DMS153 treated with DMSO at 0.1 percent for 48 hours (cell line): ENCODE results near the gene ITGB5.

Source experiments
- DNase-seq: peaks from one replicate; lab custom pipeline; 2025; ENCODE audit not compliant: unreplicated experiment; lab: John Stamatoyannopoulos, UW

ITGB5 gene

GRCh38 chr3:124887177-124887931, at the start of gene ITGB5:
Gene ITGB5 (minus strand): TSS chr3:124887365. CDS start chr3:124887000, 365 bp downstream.
- DNase-seq: peak; percentile 2

GRCh38 chr3:124935794-124936542, 48.8 kb upstream of the ITGB5 start:
- DNase-seq: no peak

- no peak for DNase-seq
Measured at GRCh38 chr3:124935264-124935663, 48.1 kb upstream of the ITGB5 start.

GRCh38 chr3:124934577-124934976, 47.4 kb upstream of the ITGB5 start, which contains the start of gene MUC13:
Gene MUC13 (minus strand): TSS chr3:124934751. CDS start chr3:124934712, 39 bp downstream.
- no peak for DNase-seq

GRCh38 chr3:124928333-124929202, 41.4 kb upstream of the ITGB5 start:
- peak; percentile 30 for DNase-seq

GRCh38 chr3:124927574-124928045, 40.4 kb upstream of the ITGB5 start:
- DNase-seq: no peak

GRCh38 chr3:124926426-124927101, 39.4 kb upstream of the ITGB5 start:
- no peak for DNase-seq

GRCh38 chr3:124924741-124925140, 37.6 kb upstream of the ITGB5 start:
- no peak for DNase-seq

- DNase-seq: no peak
Measured at GRCh38 chr3:124923833-124924232, 36.7 kb upstream of the ITGB5 start.

GRCh38 chr3:124920718-124921117, 33.6 kb upstream of the ITGB5 start:
- DNase-seq: no peak

- no peak for DNase-seq
Measured at GRCh38 chr3:124919756-124920155, 32.6 kb upstream of the ITGB5 start.

GRCh38 chr3:124918524-124918923, 31.4 kb upstream of the ITGB5 start:
- no peak for DNase-seq

GRCh38 chr3:124916837-124917409, 29.8 kb upstream of the ITGB5 start:
- DNase-seq: no peak

GRCh38 chr3:124915254-124915653, 28.1 kb upstream of the ITGB5 start:
- DNase-seq: no peak

- no peak for DNase-seq
Measured at GRCh38 chr3:124907957-124908356, 20.8 kb upstream of the ITGB5 start.

GRCh38 chr3:124904835-124905492, 17.8 kb upstream of the ITGB5 start:
- no peak for DNase-seq

- DNase-seq: no peak
Measured at GRCh38 chr3:124903896-124904834, 17.0 kb upstream of the ITGB5 start.

GRCh38 chr3:124896824-124897526, 9.8 kb upstream of the ITGB5 start:
- DNase-seq: no peak
